GM12865 (cell line): ENCODE results near the gene SACS.
"Not testable (repeated sequence)": the region's sequence is repeated elsewhere in the genome, so short reads cannot be mapped to it uniquely, and the experiment has no call there.

Experiments
- DNase-seq: peaks from one replicate; pipeline ENCODE4 v3.0.0; 2010; ENCODE audit warnings: low read depth
- H3K4me3 ChIP-seq: 2 replicates; pipeline ENCODE4 v1.5.1; 2011; ENCODE audit warnings: mild to moderate bottlenecking, low read depth, low read length, control low read depth
- TF ChIP-seq, protein P1 (sequence below): IDR thresholded peaks from 2 replicates; pipeline ENCODE4 v1.5.1; 2011; ENCODE audit warnings: low read length, control low read depth, low read depth, inconsistent platforms; ENCODE audit not compliant: insufficient read depth; ENCODE audit errors: missing control alignments

SACS gene

GRCh38 chr13:23320926-23321534, 112.5 kb downstream of the SACS start:
- no peak for DNase-seq
- H3K4me3 ChIP-seq = peak overlapping the region; percentile 52
- TF ChIP-seq, protein P1, sequence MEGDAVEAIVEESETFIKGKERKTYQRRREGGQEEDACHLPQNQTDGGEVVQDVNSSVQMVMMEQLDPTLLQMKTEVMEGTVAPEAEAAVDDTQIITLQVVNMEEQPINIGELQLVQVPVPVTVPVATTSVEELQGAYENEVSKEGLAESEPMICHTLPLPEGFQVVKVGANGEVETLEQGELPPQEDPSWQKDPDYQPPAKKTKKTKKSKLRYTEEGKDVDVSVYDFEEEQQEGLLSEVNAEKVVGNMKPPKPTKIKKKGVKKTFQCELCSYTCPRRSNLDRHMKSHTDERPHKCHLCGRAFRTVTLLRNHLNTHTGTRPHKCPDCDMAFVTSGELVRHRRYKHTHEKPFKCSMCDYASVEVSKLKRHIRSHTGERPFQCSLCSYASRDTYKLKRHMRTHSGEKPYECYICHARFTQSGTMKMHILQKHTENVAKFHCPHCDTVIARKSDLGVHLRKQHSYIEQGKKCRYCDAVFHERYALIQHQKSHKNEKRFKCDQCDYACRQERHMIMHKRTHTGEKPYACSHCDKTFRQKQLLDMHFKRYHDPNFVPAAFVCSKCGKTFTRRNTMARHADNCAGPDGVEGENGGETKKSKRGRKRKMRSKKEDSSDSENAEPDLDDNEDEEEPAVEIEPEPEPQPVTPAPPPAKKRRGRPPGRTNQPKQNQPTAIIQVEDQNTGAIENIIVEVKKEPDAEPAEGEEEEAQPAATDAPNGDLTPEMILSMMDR = no peak

DNA sequence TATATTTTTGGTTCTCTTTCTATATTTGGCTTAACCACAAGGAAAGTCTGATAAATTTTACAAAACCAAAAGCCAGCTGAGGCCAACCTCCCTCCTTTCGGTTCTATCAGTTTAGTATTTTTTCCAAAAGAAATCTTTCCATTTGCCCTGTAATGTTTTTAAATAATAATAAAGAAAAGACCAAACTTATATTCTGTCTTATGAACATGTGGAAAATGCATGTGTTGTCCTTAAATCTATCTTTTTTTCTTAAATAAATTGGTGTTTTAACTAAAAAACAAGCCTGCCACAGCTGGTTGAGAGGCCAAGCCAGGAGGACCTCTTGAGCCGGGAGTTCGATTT, 113.6 kb downstream of the SACS start:
- DNase-seq = no peak
- no peak overlapping the region for H3K4me3 ChIP-seq
- TF ChIP-seq, protein P1 = no peak

- H3K4me3 ChIP-seq, DNase-seq: not testable (repeated sequence)
Observed at GRCh38 chr13:23314837-23315236, 118.7 kb downstream of the SACS start.

- TF ChIP-seq, protein P1 = no peak
- DNase-seq = no peak
- no peak overlapping the region for H3K4me3 ChIP-seq
Observed at GRCh38 chr13:23292586-23292985, 140.9 kb downstream of the SACS start.

GRCh38 chr13:23289917-23290357, 143.6 kb downstream of the SACS start:
- DNase-seq = no peak
- no peak overlapping the region for H3K4me3 ChIP-seq
- TF ChIP-seq, protein P1 = no peak

GRCh38 chr13:23288995-23289394, 144.5 kb downstream of the SACS start:
- no peak overlapping the region for H3K4me3 ChIP-seq
- TF ChIP-seq, protein P1 = no peak
- DNase-seq = no peak

DNA sequence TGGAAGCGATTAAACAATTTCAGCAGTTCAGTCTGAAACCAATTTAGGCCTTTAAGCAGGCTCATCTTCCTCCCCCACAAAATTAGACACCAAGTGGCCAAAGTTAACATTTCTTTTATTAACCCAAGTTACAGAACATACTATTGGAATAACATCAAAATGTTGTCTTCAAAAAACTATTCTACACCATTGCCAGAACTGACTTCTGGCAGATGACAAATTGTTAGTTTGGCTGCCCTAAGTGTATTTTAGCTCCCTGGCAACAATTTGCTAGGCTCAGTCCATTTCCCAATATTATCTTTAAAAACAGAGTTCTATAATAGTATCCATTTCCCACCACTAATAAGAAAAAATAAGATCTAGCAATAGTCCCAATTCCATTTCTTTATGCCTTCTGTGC, 144.9 kb downstream of the SACS start:
- no peak for DNase-seq
- no peak overlapping the region for H3K4me3 ChIP-seq
- TF ChIP-seq, protein P1 = no peak
